H9 (cell line): ENCODE measurements around the gene BAZ1B. TPM values are rescaled to one million over a fixed set of nuclear protein-coding genes. Genes with fewer than 3 reads are reported as not detected.

Source experiments
- DNase-seq: peaks from one replicate; pipeline ENCODE4 v3.0.0-alpha.2; 2017
- H2AFZ ChIP-seq: one replicate; pipeline ENCODE4 v1.6.1; 2013; ENCODE audit warnings: mild to moderate bottlenecking, low read length, control low read depth, moderate library complexity
- H2AK5ac ChIP-seq: 2 replicates; pipeline ENCODE4 v1.6.1; 2013; ENCODE audit warnings: low read length, control low read depth, mixed read lengths; ENCODE audit not compliant: insufficient read length
- H2BK120ac ChIP-seq: one replicate; pipeline ENCODE4 v1.6.1; 2013; ENCODE audit warnings: low read depth, mild to moderate bottlenecking, low read length, control low read depth, inconsistent platforms; ENCODE audit not compliant: poor library complexity, severe bottlenecking
- H2BK12ac ChIP-seq: 2 replicates; pipeline ENCODE4 v1.6.1; 2013; ENCODE audit warnings: low read length, control low read depth, mixed read lengths, low read depth; ENCODE audit not compliant: insufficient read length
- H2BK15ac ChIP-seq: 2 replicates; pipeline ENCODE4 v1.6.1; 2013; ENCODE audit warnings: low read depth, low read length, control low read depth
- H2BK20ac ChIP-seq: one replicate; pipeline ENCODE4 v1.6.1; 2013; ENCODE audit warnings: low read depth, mild to moderate bottlenecking, low read length, control low read depth, inconsistent platforms; ENCODE audit not compliant: poor library complexity, severe bottlenecking
- H2BK5ac ChIP-seq: 2 replicates; pipeline ENCODE4 v1.6.1; 2013; ENCODE audit warnings: low read length, control low read depth, mixed read lengths; ENCODE audit not compliant: insufficient read length
- H3K14ac ChIP-seq: 2 replicates; pipeline ENCODE4 v1.6.1; 2013; ENCODE audit warnings: low read length, control low read depth; ENCODE audit not compliant: insufficient read depth
- H3K18ac ChIP-seq: 2 replicates; pipeline ENCODE4 v1.6.1; 2013; ENCODE audit warnings: low read depth, mild to moderate bottlenecking, mixed read lengths, low read length, control low read depth; ENCODE audit not compliant: insufficient read length
- H3K23ac ChIP-seq: 2 replicates; pipeline ENCODE4 v1.6.1; 2013; ENCODE audit warnings: low read length, control low read depth, mixed read lengths, low read depth; ENCODE audit not compliant: insufficient read length
- H3K23me2 ChIP-seq: 2 replicates; pipeline ENCODE4 v1.6.1; 2013; ENCODE audit warnings: low read depth, mild to moderate bottlenecking, mixed read lengths, low read length, control low read depth; ENCODE audit not compliant: insufficient read length, poor library complexity, severe bottlenecking
- H3K27ac ChIP-seq: 2 replicates; pipeline ENCODE4 v1.5.1; 2013; ENCODE audit warnings: low read length, control low read depth, mixed read lengths, low read depth; ENCODE audit not compliant: insufficient read length
- H3K27me3 ChIP-seq: 2 replicates; pipeline ENCODE4 v1.6.1; 2013; ENCODE audit warnings: low read length, control low read depth, inconsistent platforms; ENCODE audit not compliant: insufficient read depth
- H3K4ac ChIP-seq: 2 replicates; pipeline ENCODE4 v1.6.1; 2013; ENCODE audit warnings: low read depth, mild to moderate bottlenecking, control low read depth, inconsistent platforms, low read length, moderate library complexity
- H3K4me1 ChIP-seq: 2 replicates; pipeline ENCODE4 v1.6.1; 2013; ENCODE audit warnings: low read length, control low read depth, inconsistent platforms; ENCODE audit not compliant: insufficient read depth
- H3K4me2 ChIP-seq: 2 replicates; pipeline ENCODE4 v1.6.1; 2013; ENCODE audit warnings: low read length, control low read depth, mixed read lengths; ENCODE audit not compliant: insufficient read length, insufficient read depth
- H3K56ac ChIP-seq: 2 replicates; pipeline ENCODE4 v1.6.1; 2013; ENCODE audit warnings: low read depth, mild to moderate bottlenecking, mixed read lengths, low read length, control low read depth; ENCODE audit not compliant: insufficient read length
- H3K79me1 ChIP-seq: 2 replicates; pipeline ENCODE4 v1.6.1; 2013; ENCODE audit warnings: low read depth, mild to moderate bottlenecking, moderate library complexity, low read length, control low read depth, inconsistent platforms; ENCODE audit not compliant: insufficient read depth, poor library complexity, severe bottlenecking
- H3K79me2 ChIP-seq: 2 replicates; pipeline ENCODE4 v1.6.1; 2013; ENCODE audit warnings: low read length, control low read depth, inconsistent platforms; ENCODE audit not compliant: insufficient read depth
- H3K9ac ChIP-seq: 2 replicates; pipeline ENCODE4 v1.6.1; 2013; ENCODE audit warnings: low read length, control low read depth, mixed read lengths; ENCODE audit not compliant: insufficient read length; ENCODE audit errors: extremely low read depth
- H3K9me3 ChIP-seq: one replicate; pipeline ENCODE4 v1.6.1; 2013; ENCODE audit warnings: low read depth, low read length, inconsistent platforms; ENCODE audit not compliant: control insufficient read depth
- H3T11ph ChIP-seq: one replicate; pipeline ENCODE4 v1.6.1; 2013; ENCODE audit warnings: mild to moderate bottlenecking, low read length, control low read depth, inconsistent platforms
- H4K20me1 ChIP-seq: one replicate; pipeline ENCODE4 v1.6.1; 2013; ENCODE audit not compliant: control insufficient read depth, insufficient read length, insufficient read depth
- H4K5ac ChIP-seq: 2 replicates; pipeline ENCODE4 v1.6.1; 2013; ENCODE audit warnings: low read depth, mild to moderate bottlenecking, mixed read lengths, low read length, control low read depth; ENCODE audit not compliant: insufficient read length
- H4K8ac ChIP-seq: replicated peaks from 2 replicates; pipeline ENCODE4 v1.6.1; 2013; ENCODE audit warnings: low read length, control low read depth, mixed read lengths, low read depth; ENCODE audit not compliant: insufficient read length
- H4K91ac ChIP-seq: 2 replicates; pipeline ENCODE4 v1.6.1; 2013; ENCODE audit warnings: low read depth, mild to moderate bottlenecking, moderate library complexity, mixed read lengths, low read length, control low read depth; ENCODE audit not compliant: insufficient read length
- H3K27ac Mint-ChIP-seq, 3 experiments: 2 replicates in 2 of 3; 3 replicates in 1 of 3; pipeline ENCODE4 v1.8.0; 2020 to 2021; ENCODE audit warnings: mixed read lengths in 3 of 3, mild to moderate bottlenecking in 1 of 3, moderate library complexity in 1 of 3
- H3K27me3 Mint-ChIP-seq: 2 replicates; pipeline ENCODE4 v1.8.0; 2021; ENCODE audit warnings: low read depth, mild to moderate bottlenecking, moderate library complexity, mixed read lengths
- H3K36me3 Mint-ChIP-seq, 3 experiments: 2 replicates in 2 of 3; 3 replicates in 1 of 3; pipeline ENCODE4 v1.8.0; 2020 to 2021; ENCODE audit warnings: low read depth in 3 of 3, mixed read lengths in 3 of 3; ENCODE audit not compliant: insufficient read depth in 1 of 3
- H3K4me1 Mint-ChIP-seq, 2 experiments: 2 replicates each; pipeline ENCODE4 v1.8.0; 2020; ENCODE audit warnings: mixed read lengths in 2 of 2
- H3K4me3 Mint-ChIP-seq, 2 experiments: 2 replicates in 1 of 2; 3 replicates in 1 of 2; pipeline ENCODE4 v1.8.0; 2020 to 2021; ENCODE audit warnings: mild to moderate bottlenecking in 2 of 2, mixed read lengths in 2 of 2, moderate library complexity in 1 of 2
- H3K9me3 Mint-ChIP-seq, 2 experiments: 2 replicates in 1 of 2; 3 replicates in 1 of 2; pipeline ENCODE4 v1.8.0; 2020; ENCODE audit warnings: mild to moderate bottlenecking in 2 of 2, mixed read lengths in 2 of 2, moderate library complexity in 1 of 2
- WGBS: extraction: QIAGEN DNeasy Blood & Tissue Kit; methylation state at CpG from one replicate; pipeline ENCODE4 v1.1.7; 2013; ENCODE audit warnings: missing lambda C conversion rate, low lambda C conversion rate, mixed read lengths; ENCODE audit not compliant: insufficient read length; ENCODE audit errors: extremely low coverage; 5-methylcytosine and 5-hydroxymethylcytosine counted together
- total RNA-seq: library from RNA; stranded (reverse); gene quantifications from 2 replicates; pipeline ENCODE4 v1.2.1, GENCODE V29; 2021
- TF ChIP-seq, protein P1 (sequence below): fragments of 200-600 bp; sonication (generic); conservative IDR thresholded peaks from 3 replicates; pipeline ENCODE4 v1.8.0; 2021; ENCODE audit warnings: antibody characterized with exemption, mild to moderate bottlenecking

Gene BAZ1B
- total RNA-seq, 1 experiment from 2014 or later: 96.4 TPM

DNA sequence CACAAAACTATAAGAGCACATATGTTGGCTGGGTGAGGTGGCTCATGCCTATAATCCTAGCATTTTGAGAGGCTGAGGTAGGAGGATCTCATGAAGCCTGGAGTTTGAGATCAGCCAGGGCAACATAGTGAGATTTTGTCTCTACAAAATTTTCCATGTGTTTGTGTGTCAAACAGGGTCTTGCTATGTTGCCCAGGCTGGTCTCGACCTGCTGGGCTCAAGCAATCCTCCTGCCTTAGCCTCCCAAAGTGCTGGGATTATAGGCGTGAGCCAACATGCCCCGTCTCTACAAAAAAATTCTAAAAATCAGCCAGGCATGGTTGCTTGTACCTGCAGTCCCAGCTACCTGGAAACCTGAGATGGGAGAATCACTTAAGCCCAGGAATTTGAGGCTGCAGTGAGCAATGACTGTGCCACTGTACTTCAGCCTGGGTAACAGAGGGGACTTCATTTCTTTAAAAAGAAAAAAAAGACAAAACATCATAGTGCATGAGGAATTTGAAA lies 60.3 kb downstream of the BAZ1B start:
- H3K23me2 ChIP-seq: no peaks in the 10 kb centered on the region
- no peaks in the 10 kb centered on the region for H4K20me1 ChIP-seq
- no peak overlapping the region for H3K4me2 ChIP-seq
- H3K27ac ChIP-seq: no peak overlapping the region
- no peak overlapping the region for H3K4ac ChIP-seq
- no peak overlapping the region for H2BK12ac ChIP-seq
- no peaks in the 10 kb centered on the region for H3K9me3 Mint-ChIP-seq
- no peaks in the 10 kb centered on the region for H3K9me3 ChIP-seq
- H3K36me3 Mint-ChIP-seq: peaks cover 61 to 95% (median 94%) of the 10 kb centered on the region in 3 experiments; a peak in 6 of 7 replicates
- no peak overlapping the region for H2AFZ ChIP-seq
- no peak overlapping the region for H3K23ac ChIP-seq
- H3K4me1 Mint-ChIP-seq: no peaks in the 10 kb centered on the region
- H3K56ac ChIP-seq: no peak overlapping the region
- no peaks in the 10 kb centered on the region for H3K4me1 ChIP-seq
- no peak overlapping the region for H3K18ac ChIP-seq
- H4K91ac ChIP-seq: no peak overlapping the region
- H2BK20ac ChIP-seq: no peak overlapping the region
- TF ChIP-seq, protein P1, sequence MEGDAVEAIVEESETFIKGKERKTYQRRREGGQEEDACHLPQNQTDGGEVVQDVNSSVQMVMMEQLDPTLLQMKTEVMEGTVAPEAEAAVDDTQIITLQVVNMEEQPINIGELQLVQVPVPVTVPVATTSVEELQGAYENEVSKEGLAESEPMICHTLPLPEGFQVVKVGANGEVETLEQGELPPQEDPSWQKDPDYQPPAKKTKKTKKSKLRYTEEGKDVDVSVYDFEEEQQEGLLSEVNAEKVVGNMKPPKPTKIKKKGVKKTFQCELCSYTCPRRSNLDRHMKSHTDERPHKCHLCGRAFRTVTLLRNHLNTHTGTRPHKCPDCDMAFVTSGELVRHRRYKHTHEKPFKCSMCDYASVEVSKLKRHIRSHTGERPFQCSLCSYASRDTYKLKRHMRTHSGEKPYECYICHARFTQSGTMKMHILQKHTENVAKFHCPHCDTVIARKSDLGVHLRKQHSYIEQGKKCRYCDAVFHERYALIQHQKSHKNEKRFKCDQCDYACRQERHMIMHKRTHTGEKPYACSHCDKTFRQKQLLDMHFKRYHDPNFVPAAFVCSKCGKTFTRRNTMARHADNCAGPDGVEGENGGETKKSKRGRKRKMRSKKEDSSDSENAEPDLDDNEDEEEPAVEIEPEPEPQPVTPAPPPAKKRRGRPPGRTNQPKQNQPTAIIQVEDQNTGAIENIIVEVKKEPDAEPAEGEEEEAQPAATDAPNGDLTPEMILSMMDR: no peak
- no peak overlapping the region for H4K5ac ChIP-seq
- DNase-seq: no peak
- H2BK5ac ChIP-seq: no peak overlapping the region
- H3K9ac ChIP-seq: no peak overlapping the region
- H3K4me3 Mint-ChIP-seq: no peak overlapping the region
- H3T11ph ChIP-seq: no peak overlapping the region
- no peaks in the 10 kb centered on the region for H3K79me2 ChIP-seq
- no peaks in the 10 kb centered on the region for H3K27me3 Mint-ChIP-seq
- WGBS: no CpG with 5 or more reads among the region's 3 CpGs
- H2AK5ac ChIP-seq: no peak overlapping the region
- H3K79me1 ChIP-seq: no peaks in the 10 kb centered on the region
- no peaks in the 10 kb centered on the region for H3K27me3 ChIP-seq
- H3K14ac ChIP-seq: no peak overlapping the region
- H2BK15ac ChIP-seq: no peak overlapping the region
- no peak overlapping the region for H4K8ac ChIP-seq
- H2BK120ac ChIP-seq: no peak overlapping the region
- H3K27ac Mint-ChIP-seq: no peak overlapping the region
